ENCODE measurements around the gene ADARB2. TPM values are rescaled to one million over a fixed set of nuclear protein-coding genes. Genes with fewer than 3 reads are reported as not detected.

ADARB2 gene
- total and polyA plus RNA-seq, 8 donors = 0.41 to 0.92 (median 0.76) TPM

DNA sequence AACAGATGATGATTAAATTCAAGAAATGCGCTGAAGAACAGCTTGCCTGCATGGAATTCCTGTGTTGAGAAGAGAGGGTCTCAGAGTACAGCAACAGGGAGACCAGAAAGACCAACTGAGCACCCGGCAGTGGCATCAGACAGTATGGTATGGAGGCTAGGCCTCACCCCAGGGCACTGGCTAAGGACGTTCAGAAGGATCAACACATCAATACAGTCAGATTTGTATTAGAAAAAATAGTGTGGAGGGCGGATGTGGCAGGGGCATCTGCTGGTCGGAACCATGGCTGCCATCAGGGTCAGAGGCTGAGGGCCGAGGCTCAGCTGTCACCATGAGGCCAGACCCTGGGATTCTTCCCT lies 142.1 kb downstream of the ADARB2 start:
- H3K4me1 ChIP-seq = no peaks in the 10 kb centered on the region
- H3K4me3 ChIP-seq = no peak overlapping the region
- intact Hi-C loops (cut with DNase I) = no loop called here
- H3K27ac ChIP-seq = no peak overlapping the region
- DNase-seq (no peak), ATAC-seq (no peak)
- peaks cover 0 to 19% of the 10 kb centered on the region in 2 donors for H3K27me3 ChIP-seq
- H3K9me3 ChIP-seq = no peaks in the 10 kb centered on the region
- H3K36me3 ChIP-seq = no peaks in the 10 kb centered on the region
- TF ChIP-seq, protein P1, sequence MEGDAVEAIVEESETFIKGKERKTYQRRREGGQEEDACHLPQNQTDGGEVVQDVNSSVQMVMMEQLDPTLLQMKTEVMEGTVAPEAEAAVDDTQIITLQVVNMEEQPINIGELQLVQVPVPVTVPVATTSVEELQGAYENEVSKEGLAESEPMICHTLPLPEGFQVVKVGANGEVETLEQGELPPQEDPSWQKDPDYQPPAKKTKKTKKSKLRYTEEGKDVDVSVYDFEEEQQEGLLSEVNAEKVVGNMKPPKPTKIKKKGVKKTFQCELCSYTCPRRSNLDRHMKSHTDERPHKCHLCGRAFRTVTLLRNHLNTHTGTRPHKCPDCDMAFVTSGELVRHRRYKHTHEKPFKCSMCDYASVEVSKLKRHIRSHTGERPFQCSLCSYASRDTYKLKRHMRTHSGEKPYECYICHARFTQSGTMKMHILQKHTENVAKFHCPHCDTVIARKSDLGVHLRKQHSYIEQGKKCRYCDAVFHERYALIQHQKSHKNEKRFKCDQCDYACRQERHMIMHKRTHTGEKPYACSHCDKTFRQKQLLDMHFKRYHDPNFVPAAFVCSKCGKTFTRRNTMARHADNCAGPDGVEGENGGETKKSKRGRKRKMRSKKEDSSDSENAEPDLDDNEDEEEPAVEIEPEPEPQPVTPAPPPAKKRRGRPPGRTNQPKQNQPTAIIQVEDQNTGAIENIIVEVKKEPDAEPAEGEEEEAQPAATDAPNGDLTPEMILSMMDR (IDR thresholded peaks at IDR 0.05) = no peak

GRCh38 chr10:1594372-1595241 lies 142.7 kb downstream of the ADARB2 start:
- DNase-seq (peak in 1 of 4 donors; percentile 42), ATAC-seq (no peak)
- Histone ChIP-seq H3K4me3 (no peak overlapping the region), H3K27ac (no peak overlapping the region), H3K9me3 (no peaks in the 10 kb centered on the region), H3K4me1 (no peaks in the 10 kb centered on the region), H3K27me3 (peaks cover 0 to 19% of the 10 kb centered on the region in 2 donors), H3K36me3 (no peaks in the 10 kb centered on the region)
- intact Hi-C loops (cut with DNase I) = no loop called here
- TF ChIP-seq, protein P1 (IDR thresholded peaks at IDR 0.05) = no peak

- TF ChIP-seq, protein P1 (IDR thresholded peaks at IDR 0.05) = no peak
- DNase-seq (no peak), ATAC-seq (no peak)
- intact Hi-C loops (cut with DNase I) = no loop called here
- Histone ChIP-seq H3K27me3 (peaks cover 0 to 19% of the 10 kb centered on the region in 2 donors), H3K27ac (no peak overlapping the region), H3K4me1 (no peaks in the 10 kb centered on the region), H3K36me3 (no peaks in the 10 kb centered on the region), H3K4me3 (no peak overlapping the region), H3K9me3 (peaks cover 0 to 1% of the 10 kb centered on the region in 2 donors)
Measured at GRCh38 chr10:1591742-1592141, 145.6 kb downstream of the ADARB2 start.

GRCh38 chr10:1591045-1591444 lies 146.3 kb downstream of the ADARB2 start:
- ATAC-seq (no peak), DNase-seq (no peak)
- no peaks in the 10 kb centered on the region for H3K36me3 ChIP-seq
- no peak overlapping the region for H3K27ac ChIP-seq
- intact Hi-C loops (cut with DNase I) = no loop called here
- peaks cover 0 to 19% of the 10 kb centered on the region in 2 donors for H3K27me3 ChIP-seq
- TF ChIP-seq, protein P1 (IDR thresholded peaks at IDR 0.05) = no peak
- no peak overlapping the region for H3K4me3 ChIP-seq
- peaks cover 0 to 1% of the 10 kb centered on the region in 2 donors for H3K9me3 ChIP-seq
- H3K4me1 ChIP-seq = no peaks in the 10 kb centered on the region

DNA sequence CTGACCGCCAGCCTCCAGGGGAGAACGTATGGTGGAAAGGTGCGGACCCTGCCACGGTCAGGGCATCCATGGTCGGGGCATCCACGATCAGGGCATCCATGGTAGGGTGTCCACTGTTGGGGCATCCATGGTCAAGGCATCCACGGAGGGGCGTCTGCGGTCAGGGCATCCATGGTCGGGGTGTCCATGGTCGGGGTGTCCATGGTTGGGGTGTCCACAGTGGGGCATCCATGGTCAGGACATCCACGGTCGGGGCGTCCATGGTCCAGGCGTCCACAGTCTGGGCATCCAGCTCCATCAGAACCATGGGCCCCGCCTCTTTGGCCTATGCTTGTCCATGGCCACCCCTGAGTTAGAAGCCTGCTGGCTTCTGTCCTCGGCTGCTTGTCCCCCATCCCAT lies 148.1 kb downstream of the ADARB2 start:
- peaks cover 0 to 15% of the 10 kb centered on the region in 2 donors for H3K27me3 ChIP-seq
- no peak for ATAC-seq

More for the DNA sequence above, 148.1 kb downstream of the ADARB2 start:
- H3K4me3 ChIP-seq = no peak overlapping the region
- H3K27ac ChIP-seq = no peak overlapping the region
- H3K36me3 ChIP-seq = no peaks in the 10 kb centered on the region
- no peaks in the 10 kb centered on the region for H3K4me1 ChIP-seq
- intact Hi-C loops (cut with DNase I) = no loop called here
- DNase-seq = no peak
- TF ChIP-seq, protein P1 (IDR thresholded peaks at IDR 0.05) = no peak
- H3K9me3 ChIP-seq = peaks cover 0 to 1% of the 10 kb centered on the region in 2 donors
